GM21723 (cell line): ENCODE data around the gene PCDHB10.
"Not testable (repeated sequence)": the region's sequence is repeated elsewhere in the genome, so short reads cannot be mapped to it uniquely, and the experiment has no call there.

ENCODE experiments used
- ATAC-seq: cut with Tn5 transposase; IDR thresholded peaks from one replicate; pipeline ENCODE4 v1.9.1; 2021; ENCODE audit warnings: mild to moderate bottlenecking, moderate library complexity; ENCODE audit not compliant: unreplicated experiment

Gene PCDHB10

GRCh38 chr5:141186897-141187512, 5.1 kb upstream of the PCDHB10 start, which contains the start of gene PCDHB9:
Gene PCDHB9 (plus strand): TSS chr5:141187161. CDS start chr5:141187319, 158 bp downstream.
- ATAC-seq, result no peak

- not testable (repeated sequence) for ATAC-seq
These were observed 3.5 kb upstream of the PCDHB10 start for GRCh38 chr5:141188682-141189081.

DNA sequence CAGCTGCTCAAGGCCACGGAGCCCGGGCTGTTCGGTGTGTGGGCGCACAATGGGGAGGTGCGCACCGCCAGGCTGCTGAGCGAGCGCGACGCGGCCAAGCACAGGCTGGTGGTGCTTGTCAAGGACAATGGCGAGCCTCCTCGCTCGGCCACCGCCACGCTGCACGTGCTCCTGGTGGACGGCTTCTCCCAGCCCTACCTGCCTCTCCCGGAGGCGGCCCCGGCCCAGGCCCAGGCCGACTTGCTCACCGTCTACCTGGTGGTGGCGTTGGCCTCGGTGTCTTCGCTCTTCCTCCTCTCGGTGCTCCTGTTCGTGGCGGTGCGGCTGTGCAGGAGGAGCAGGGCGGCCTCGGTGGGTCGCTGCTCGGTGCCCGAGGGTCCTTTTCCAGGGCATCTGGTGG, 3.0 kb upstream of the PCDHB10 start:
- not testable (repeated sequence) for ATAC-seq

- not testable (repeated sequence) for ATAC-seq
These were observed 2.2 kb downstream of the PCDHB10 start for GRCh38 chr5:141194332-141194731.

DNA sequence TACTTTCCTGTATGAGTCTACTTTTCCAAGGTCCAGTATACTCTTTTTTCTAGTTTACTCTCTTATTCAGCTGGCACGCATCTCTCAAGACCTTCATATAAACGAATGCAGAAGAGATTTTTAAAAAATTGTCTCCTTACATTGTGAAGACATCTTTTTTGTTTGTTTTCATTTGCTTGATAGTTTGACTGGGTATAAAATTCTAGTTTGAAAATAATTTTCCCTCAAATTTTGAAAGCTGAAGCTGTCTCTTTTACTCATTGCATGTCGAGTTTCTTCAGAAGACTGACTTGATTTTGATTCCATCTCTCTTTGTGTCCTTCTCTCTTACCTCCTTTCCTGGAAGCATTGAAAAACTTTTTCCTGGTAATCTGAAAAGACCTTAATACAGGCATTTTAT, 4.2 kb downstream of the PCDHB10 start:
- no peak for ATAC-seq

DNA sequence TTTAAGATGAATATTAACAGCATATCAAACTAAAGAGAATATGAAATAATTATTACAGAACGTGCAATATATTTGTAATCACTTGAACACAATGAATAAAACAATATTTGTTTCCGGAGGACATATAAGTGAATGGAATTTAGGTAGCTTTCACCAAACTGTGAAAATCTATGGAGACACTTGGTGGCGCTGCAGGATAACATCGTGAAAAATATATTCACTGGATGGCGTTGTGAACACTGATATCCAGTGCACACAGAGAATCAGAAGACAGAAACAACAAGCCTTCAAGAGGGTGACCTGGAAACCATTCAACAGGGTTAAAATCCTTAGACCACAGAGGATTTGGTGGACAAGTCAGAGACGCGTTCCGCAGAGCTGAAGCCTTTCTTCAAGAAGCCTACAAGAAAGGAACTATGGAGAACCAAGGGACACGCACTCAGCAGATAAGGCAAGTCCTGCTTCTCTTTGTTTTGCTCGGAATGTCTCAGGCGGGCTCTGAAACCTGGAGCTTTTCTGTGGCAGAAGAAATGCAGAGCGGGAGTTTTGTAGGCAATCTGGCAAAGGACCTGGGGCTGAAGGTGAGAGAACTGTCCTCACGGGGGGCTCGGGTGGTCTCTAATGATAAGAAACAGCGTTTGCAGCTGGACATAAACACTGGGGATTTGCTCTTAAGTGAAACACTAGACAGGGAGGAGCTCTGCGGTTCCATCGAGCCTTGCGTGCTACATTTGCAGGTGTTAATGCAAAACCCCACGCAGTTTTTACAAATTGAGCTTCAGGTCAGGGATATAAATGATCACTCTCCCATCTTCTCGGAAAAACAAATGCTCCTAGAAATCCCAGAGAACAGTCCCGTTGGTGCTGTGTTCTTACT, 7.4 kb downstream of the PCDHB10 start, which contains the start of gene PCDHB11:
PCDHB11 (plus strand) TSS at position 269 of the 877 bp plus-strand sequence; CDS start at position 417, 148 bp downstream.
- ATAC-seq, result no peak

- ATAC-seq, result not testable (repeated sequence)
These were observed 9.0 kb downstream of the PCDHB10 start for GRCh38 chr5:141201126-141201525.

DNA sequence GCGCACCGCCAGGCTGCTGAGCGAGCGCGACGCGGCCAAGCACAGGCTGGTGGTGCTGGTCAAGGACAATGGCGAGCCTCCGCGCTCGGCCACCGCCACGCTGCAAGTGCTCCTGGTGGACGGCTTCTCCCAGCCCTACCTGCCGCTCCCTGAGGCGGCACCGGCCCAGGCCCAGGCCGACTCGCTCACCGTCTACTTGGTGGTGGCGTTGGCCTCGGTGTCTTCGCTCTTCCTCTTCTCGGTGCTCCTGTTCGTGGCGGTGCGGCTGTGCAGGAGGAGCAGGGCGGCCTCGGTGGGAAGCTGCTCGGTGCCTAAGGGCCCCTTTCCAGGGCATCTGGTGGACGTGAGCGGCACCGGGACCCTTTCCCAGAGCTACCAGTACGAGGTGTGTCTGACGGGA, 9.5 kb downstream of the PCDHB10 start:
- not testable (repeated sequence) for ATAC-seq

- ATAC-seq, result no peak
These were observed 16.3 kb downstream of the PCDHB10 start, which contains the start of gene PCDHB12 for GRCh38 chr5:141208478-141208877. Gene PCDHB12 (plus strand): TSS chr5:141208719. CDS start chr5:141208908, 189 bp downstream.

- ATAC-seq, result not testable (repeated sequence)
These were observed 18.1 kb downstream of the PCDHB10 start for GRCh38 chr5:141210281-141210680.

DNA sequence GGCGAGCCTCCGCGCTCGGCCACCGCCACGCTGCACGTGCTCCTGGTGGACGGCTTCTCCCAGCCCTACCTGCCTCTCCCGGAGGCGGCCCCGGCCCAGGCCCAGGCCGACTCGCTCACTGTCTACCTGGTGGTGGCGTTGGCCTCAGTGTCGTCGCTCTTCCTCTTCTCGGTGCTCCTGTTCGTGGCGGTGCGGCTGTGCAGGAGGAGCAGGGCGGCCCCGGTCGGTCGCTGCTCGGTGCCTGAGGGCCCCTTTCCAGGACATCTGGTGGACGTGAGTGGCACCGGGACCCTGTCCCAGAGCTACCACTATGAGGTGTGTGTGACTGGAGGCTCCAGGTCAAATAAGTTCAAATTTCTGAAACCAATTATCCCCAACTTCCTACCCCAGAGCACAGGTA, 18.7 kb downstream of the PCDHB10 start:
- ATAC-seq, result not testable (repeated sequence)

GRCh38 chr5:141213656-141214339, 21.6 kb downstream of the PCDHB10 start, which contains the start of gene PCDHB13:
Gene PCDHB13 (plus strand): TSS chr5:141213919. CDS start chr5:141214124, 205 bp downstream.
- not testable (repeated sequence) for ATAC-seq

- not testable (repeated sequence) for ATAC-seq
These were observed 22.4 kb downstream of the PCDHB10 start for GRCh38 chr5:141214583-141214982.

- not testable (repeated sequence) for ATAC-seq
These were observed 23.4 kb downstream of the PCDHB10 start for GRCh38 chr5:141215504-141215903.

- ATAC-seq, result not testable (repeated sequence)
These were observed 23.9 kb downstream of the PCDHB10 start for GRCh38 chr5:141216035-141216434.

DNA sequence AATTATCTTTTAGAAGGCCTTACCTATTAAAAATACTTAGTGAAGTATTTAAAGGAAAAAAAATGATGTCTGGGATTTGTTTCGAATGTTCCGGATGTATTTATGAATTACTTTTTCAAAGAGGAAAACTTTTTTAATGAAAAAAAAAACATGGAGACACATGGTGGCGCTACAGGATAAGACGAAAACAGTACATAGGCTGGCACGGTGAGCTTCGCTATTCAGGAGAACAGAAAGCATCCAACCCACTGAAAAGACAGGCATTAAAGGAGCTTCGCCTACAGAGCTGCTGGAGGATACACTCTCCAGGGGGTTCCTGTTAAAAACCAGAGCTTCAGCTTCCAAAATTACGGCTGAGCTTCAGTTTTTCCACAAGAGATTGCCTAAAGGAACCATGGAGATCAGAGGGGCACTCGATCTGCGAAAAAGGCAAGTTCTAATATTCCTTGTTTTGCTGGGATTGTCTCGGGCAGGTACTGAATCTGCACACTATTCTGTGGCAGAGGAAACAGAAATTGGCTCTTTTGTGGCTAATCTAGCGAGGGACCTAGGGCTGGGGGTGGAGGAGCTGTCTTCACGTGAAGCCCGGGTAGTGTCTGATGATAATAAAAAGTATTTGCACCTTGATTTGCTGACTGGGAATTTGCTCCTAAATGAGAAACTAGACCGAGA, 31.1 kb downstream of the PCDHB10 start, which contains the start of gene PCDHB14:
PCDHB14 (plus strand) TSS at position 232 of the 672 bp plus-strand sequence; CDS start at position 395, 163 bp downstream.
- no peak for ATAC-seq

DNA sequence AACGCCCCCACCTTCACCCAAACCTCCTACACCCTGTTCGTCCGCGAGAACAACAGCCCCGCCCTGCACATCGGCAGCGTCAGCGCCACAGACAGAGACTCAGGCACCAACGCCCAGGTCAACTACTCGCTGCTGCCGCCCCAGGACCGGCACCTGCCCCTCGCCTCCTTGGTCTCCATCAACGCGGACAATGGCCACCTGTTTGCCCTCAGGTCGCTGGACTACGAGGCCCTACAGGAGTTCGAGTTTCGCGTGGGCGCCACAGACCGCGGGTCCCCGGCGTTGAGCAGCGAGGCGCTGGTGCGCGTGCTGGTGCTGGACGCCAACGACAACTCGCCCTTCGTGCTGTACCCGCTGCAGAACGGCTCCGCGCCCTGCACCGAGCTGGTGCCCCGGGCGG, 32.7 kb downstream of the PCDHB10 start:
- not testable (repeated sequence) for ATAC-seq

DNA sequence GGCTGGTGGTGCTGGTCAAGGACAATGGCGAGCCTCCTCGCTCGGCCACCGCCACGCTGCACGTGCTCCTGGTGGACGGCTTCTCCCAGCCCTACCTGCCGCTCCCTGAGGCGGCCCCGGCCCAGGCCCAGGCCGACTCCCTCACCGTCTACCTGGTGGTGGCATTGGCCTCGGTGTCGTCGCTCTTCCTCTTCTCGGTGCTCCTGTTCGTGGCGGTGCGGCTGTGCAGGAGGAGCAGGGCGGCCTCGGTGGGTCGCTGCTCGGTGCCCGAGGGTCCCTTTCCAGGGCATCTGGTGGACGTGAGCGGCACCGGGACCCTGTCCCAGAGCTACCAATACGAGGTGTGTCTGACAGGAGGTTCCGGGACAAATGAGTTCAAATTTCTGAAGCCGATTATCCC, 33.3 kb downstream of the PCDHB10 start:
- not testable (repeated sequence) for ATAC-seq

DNA sequence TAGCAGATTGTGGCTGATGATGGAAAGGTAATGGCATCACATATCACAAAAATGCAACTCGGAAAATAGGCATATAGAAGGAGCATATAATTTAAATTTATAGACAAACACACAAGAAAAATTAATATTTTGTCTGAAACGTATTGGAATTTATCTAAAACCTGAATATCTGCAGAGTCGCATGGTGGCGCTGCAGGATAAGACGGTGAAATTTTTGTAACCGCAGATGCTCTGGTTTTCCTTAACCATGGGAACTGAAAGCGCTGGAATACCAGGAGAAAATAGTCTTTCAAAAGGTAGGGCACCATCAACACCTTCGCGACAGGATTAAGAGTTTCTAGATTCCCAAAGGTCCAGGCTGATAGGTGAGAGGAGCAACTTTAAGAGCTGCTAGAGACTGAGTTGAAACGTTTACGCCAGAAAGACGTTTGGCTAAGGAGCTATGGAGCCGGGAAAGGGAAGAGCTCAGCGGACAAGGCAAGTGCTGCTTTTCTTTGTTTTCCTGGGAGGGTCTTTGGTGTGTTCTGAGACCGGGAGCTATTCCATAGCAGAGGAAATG, 42.0 kb downstream of the PCDHB10 start:
- no peak for ATAC-seq

DNA sequence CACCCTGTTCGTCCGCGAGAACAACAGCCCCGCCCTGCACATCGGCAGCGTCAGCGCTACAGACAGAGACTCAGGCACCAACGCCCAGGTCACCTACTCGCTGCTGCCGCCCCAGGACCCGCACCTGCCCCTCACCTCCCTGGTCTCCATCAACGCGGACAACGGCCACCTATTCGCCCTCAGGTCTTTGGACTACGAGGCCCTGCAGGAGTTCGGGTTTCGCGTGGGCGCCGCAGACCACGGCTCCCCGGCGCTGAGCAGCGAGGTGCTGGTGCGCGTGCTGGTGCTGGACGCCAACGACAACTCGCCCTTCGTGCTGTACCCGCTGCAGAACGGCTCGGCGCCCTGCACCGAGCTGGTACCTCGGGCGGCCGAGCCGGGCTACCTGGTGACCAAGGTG, 43.8 kb downstream of the PCDHB10 start:
- ATAC-seq, result not testable (repeated sequence)
